ENCODE results near the gene KLF2.

GRCh38 chr19:16366056-16366432 is 41.4 kb downstream of the KLF2 start:
- TF ChIP-seq POLR2AphosphoS5 (IDR thresholded peaks at IDR 0.05; ENCODE audit: low read depth, low read length) (no peak), POLR2A (IDR thresholded peaks at IDR 0.05; ENCODE audit: low read depth, low read length) (no peak)
